IgD-negative memory B cell (primary cell): Measurements from ENCODE around the gene SEC11C. TPM values are rescaled to one million over a fixed set of nuclear protein-coding genes. Genes with fewer than 3 reads are reported as not detected.

ENCODE experiments used
- H3K27ac Mint-ChIP-seq, 3 donors: one replicate each; pipeline ENCODE4 v1.8.0; 2020 to 2022; ENCODE audit warnings: mild to moderate bottlenecking in 3 of 3, mixed read lengths in 3 of 3, moderate library complexity in 1 of 3
- H3K27me3 Mint-ChIP-seq: one replicate; pipeline ENCODE4 v1.8.0; 2021; ENCODE audit warnings: mixed read lengths
- H3K36me3 Mint-ChIP-seq: one replicate; pipeline ENCODE4 v1.8.0; 2020; ENCODE audit warnings: mild to moderate bottlenecking, mixed read lengths
- H3K4me1 Mint-ChIP-seq, 3 donors: one replicate each; pipeline ENCODE4 v1.8.0; 2020 to 2022; ENCODE audit warnings: mixed read lengths in 3 of 3, mild to moderate bottlenecking in 1 of 3
- H3K4me3 Mint-ChIP-seq, 4 donors: one replicate each; pipeline ENCODE4 v1.8.0; 2020 to 2022; ENCODE audit warnings: mild to moderate bottlenecking in 4 of 4, mixed read lengths in 4 of 4, moderate library complexity in 3 of 4
- H3K9me3 Mint-ChIP-seq, 3 donors: one replicate each; pipeline ENCODE4 v1.8.0; 2020 to 2021; ENCODE audit warnings: mixed read lengths in 3 of 3, mild to moderate bottlenecking in 1 of 3
- polyA plus RNA-seq: library from polyadenylated mRNA; unstranded; fragments of 300-500 nt; fragmentation: Illumina TruSeq; gene quantifications from one replicate; pipeline ENCODE4 v1.2.3, GENCODE V29; 2021

SEC11C gene
- polyA plus RNA-seq, 1 donor from 2014 or later: 260 TPM

GRCh38 chr18:59159986-59160385 lies 20.3 kb downstream of the SEC11C start:
- H3K9me3 Mint-ChIP-seq: no peaks in the 10 kb centered on the region
- peaks cover 13% of the 10 kb centered on the region for H3K36me3 Mint-ChIP-seq
- no peak overlapping the region for H3K27ac Mint-ChIP-seq
- H3K27me3 Mint-ChIP-seq: no peaks in the 10 kb centered on the region
- peaks cover 0 to 4% (median 0%) of the 10 kb centered on the region in 3 donors for H3K4me1 Mint-ChIP-seq
- no peak overlapping the region for H3K4me3 Mint-ChIP-seq

- Mint-ChIP-seq H3K36me3 (peaks cover 7% of the 10 kb centered on the region), H3K27me3 (no peaks in the 10 kb centered on the region), H3K4me1 (no peaks in the 10 kb centered on the region), H3K4me3 (no peak overlapping the region), H3K27ac (no peak overlapping the region), H3K9me3 (peaks cover 12 to 35% (median 13%) of the 10 kb centered on the region in 3 donors)
Observed at GRCh38 chr18:59172664-59173249, 33.1 kb downstream of the SEC11C start.

- Mint-ChIP-seq H3K27me3 (peaks cover 1% of the 10 kb centered on the region), H3K27ac (no peak overlapping the region), H3K4me1 (no peaks in the 10 kb centered on the region), H3K36me3 (peaks cover 5% of the 10 kb centered on the region), H3K9me3 (peaks cover 3 to 22% (median 5%) of the 10 kb centered on the region in 3 donors), H3K4me3 (no peak overlapping the region)
Observed at GRCh38 chr18:59177485-59177884, 37.8 kb downstream of the SEC11C start.

GRCh38 chr18:59180150-59180845 lies 40.6 kb downstream of the SEC11C start:
- Mint-ChIP-seq H3K27ac (no peak overlapping the region), H3K36me3 (no peaks in the 10 kb centered on the region), H3K27me3 (peaks cover 6% of the 10 kb centered on the region), H3K9me3 (no peaks in the 10 kb centered on the region), H3K4me3 (no peak overlapping the region), H3K4me1 (no peaks in the 10 kb centered on the region)

GRCh38 chr18:59182673-59183072 lies 43.0 kb downstream of the SEC11C start:
- Mint-ChIP-seq H3K4me3 (no peak overlapping the region), H3K27me3 (peaks cover 6% of the 10 kb centered on the region), H3K9me3 (no peaks in the 10 kb centered on the region), H3K27ac (no peak overlapping the region), H3K4me1 (no peaks in the 10 kb centered on the region), H3K36me3 (no peaks in the 10 kb centered on the region)

GRCh38 chr18:59189008-59189407 lies 49.3 kb downstream of the SEC11C start:
- peaks cover 0 to 3% (median 0%) of the 10 kb centered on the region in 3 donors for H3K4me1 Mint-ChIP-seq
- H3K27ac Mint-ChIP-seq: no peak overlapping the region
- peaks cover 0 to 2% (median 2%) of the 10 kb centered on the region in 3 donors for H3K9me3 Mint-ChIP-seq
- H3K27me3 Mint-ChIP-seq: peaks cover 3% of the 10 kb centered on the region
- H3K4me3 Mint-ChIP-seq: no peak overlapping the region
- H3K36me3 Mint-ChIP-seq: no peaks in the 10 kb centered on the region

- no peak overlapping the region for H3K4me3 Mint-ChIP-seq
- peaks cover 0 to 2% (median 2%) of the 10 kb centered on the region in 3 donors for H3K9me3 Mint-ChIP-seq
- no peak overlapping the region for H3K27ac Mint-ChIP-seq
- H3K36me3 Mint-ChIP-seq: no peaks in the 10 kb centered on the region
- peaks cover 0 to 3% (median 0%) of the 10 kb centered on the region in 3 donors for H3K4me1 Mint-ChIP-seq
- H3K27me3 Mint-ChIP-seq: peaks cover 3% of the 10 kb centered on the region
Observed at GRCh38 chr18:59189746-59190145, 50.1 kb downstream of the SEC11C start.

- Mint-ChIP-seq H3K27me3 (peaks cover 11% of the 10 kb centered on the region), H3K9me3 (no peaks in the 10 kb centered on the region), H3K36me3 (no peaks in the 10 kb centered on the region), H3K27ac (no peak overlapping the region), H3K4me3 (no peak overlapping the region), H3K4me1 (peaks cover 0 to 5% (median 0%) of the 10 kb centered on the region in 3 donors)
Observed at GRCh38 chr18:59196161-59196725, 56.6 kb downstream of the SEC11C start.

- no peaks in the 10 kb centered on the region for H3K36me3 Mint-ChIP-seq
- H3K4me3 Mint-ChIP-seq: no peak overlapping the region
- no peaks in the 10 kb centered on the region for H3K9me3 Mint-ChIP-seq
- peaks cover 11% of the 10 kb centered on the region for H3K27me3 Mint-ChIP-seq
- H3K4me1 Mint-ChIP-seq: peaks cover 0 to 5% (median 0%) of the 10 kb centered on the region in 3 donors
- no peak overlapping the region for H3K27ac Mint-ChIP-seq
Observed at GRCh38 chr18:59197636-59198035, 58.0 kb downstream of the SEC11C start.

GRCh38 chr18:59198215-59198614 lies 58.5 kb downstream of the SEC11C start:
- Mint-ChIP-seq H3K9me3 (no peaks in the 10 kb centered on the region), H3K4me3 (no peak overlapping the region), H3K4me1 (peaks cover 0 to 5% (median 0%) of the 10 kb centered on the region in 3 donors), H3K36me3 (no peaks in the 10 kb centered on the region), H3K27ac (no peak overlapping the region), H3K27me3 (peaks cover 11% of the 10 kb centered on the region)

- Mint-ChIP-seq H3K36me3 (no peaks in the 10 kb centered on the region), H3K4me1 (peaks cover 0 to 5% (median 0%) of the 10 kb centered on the region in 3 donors), H3K9me3 (no peaks in the 10 kb centered on the region), H3K4me3 (no peak overlapping the region), H3K27ac (no peak overlapping the region), H3K27me3 (peaks cover 11% of the 10 kb centered on the region)
Observed at GRCh38 chr18:59200787-59201186, 61.1 kb downstream of the SEC11C start.

- no peak overlapping the region for H3K27ac Mint-ChIP-seq
- peaks cover 15% of the 10 kb centered on the region for H3K27me3 Mint-ChIP-seq
- no peaks in the 10 kb centered on the region for H3K36me3 Mint-ChIP-seq
- no peak overlapping the region for H3K4me3 Mint-ChIP-seq
- H3K4me1 Mint-ChIP-seq: peaks cover 0 to 5% (median 0%) of the 10 kb centered on the region in 3 donors
- H3K9me3 Mint-ChIP-seq: no peaks in the 10 kb centered on the region
Observed at GRCh38 chr18:59202258-59202820, 62.7 kb downstream of the SEC11C start.

- H3K4me1 Mint-ChIP-seq: no peaks in the 10 kb centered on the region
- H3K4me3 Mint-ChIP-seq: no peak overlapping the region
- H3K27ac Mint-ChIP-seq: no peak overlapping the region
- no peaks in the 10 kb centered on the region for H3K9me3 Mint-ChIP-seq
- peaks cover 8% of the 10 kb centered on the region for H3K27me3 Mint-ChIP-seq
- H3K36me3 Mint-ChIP-seq: no peaks in the 10 kb centered on the region
Observed at GRCh38 chr18:59207506-59207905, 67.8 kb downstream of the SEC11C start.
